ENCODE data around the gene NECTIN1. TPM values are rescaled to one million over a fixed set of nuclear protein-coding genes. Genes with fewer than 3 reads are reported as not detected.

NECTIN1 gene
- total and polyA plus RNA-seq, 7 donors, result 0.42 to 3.5 (median 1.7) TPM

DNA sequence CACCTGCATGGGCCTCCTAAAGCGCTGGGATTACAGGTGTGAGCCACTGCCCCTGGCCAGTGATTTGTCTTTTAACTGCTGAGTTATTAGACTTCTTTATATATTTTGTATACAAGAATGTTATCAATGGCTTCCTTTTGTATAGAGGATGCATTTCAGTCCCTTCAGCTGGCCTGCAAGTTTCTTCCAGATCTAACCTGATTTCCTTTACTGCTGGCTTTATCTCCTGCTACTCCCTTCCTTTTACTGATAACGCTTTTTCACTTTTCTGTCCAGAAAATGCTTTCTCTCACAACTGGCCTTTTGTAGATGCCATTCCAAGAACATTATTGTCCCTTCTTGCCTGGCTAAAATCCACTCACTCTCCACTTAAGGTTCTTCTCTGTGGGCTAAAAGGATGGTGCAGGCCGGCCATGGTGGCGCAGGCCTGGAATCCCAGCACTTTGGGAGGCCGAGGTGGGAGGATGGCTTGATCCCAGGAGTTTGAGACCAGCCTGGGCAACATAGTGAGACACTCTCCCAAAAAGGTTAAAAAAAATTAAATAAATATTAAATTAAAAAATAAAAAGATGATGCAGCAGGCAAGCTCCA is 118.1 kb downstream of the NECTIN1 start:
- Histone ChIP-seq H3K4me3 (no peak overlapping the region), H3K9me3 (no peaks in the 10 kb centered on the region), H3K36me3 (ENCODE audit: insufficient read depth in 1 of 2, low read depth in 1 of 2) (no peaks in the 10 kb centered on the region), H3K4me1 (no peaks in the 10 kb centered on the region), H3K27ac (no peak overlapping the region), H3K27me3 (ENCODE audit: insufficient read depth in 3 of 3, low read length in 2 of 3) (peaks cover 0 to 2% (median 0%) of the 10 kb centered on the region in 3 donors)
- TF ChIP-seq, protein P1, sequence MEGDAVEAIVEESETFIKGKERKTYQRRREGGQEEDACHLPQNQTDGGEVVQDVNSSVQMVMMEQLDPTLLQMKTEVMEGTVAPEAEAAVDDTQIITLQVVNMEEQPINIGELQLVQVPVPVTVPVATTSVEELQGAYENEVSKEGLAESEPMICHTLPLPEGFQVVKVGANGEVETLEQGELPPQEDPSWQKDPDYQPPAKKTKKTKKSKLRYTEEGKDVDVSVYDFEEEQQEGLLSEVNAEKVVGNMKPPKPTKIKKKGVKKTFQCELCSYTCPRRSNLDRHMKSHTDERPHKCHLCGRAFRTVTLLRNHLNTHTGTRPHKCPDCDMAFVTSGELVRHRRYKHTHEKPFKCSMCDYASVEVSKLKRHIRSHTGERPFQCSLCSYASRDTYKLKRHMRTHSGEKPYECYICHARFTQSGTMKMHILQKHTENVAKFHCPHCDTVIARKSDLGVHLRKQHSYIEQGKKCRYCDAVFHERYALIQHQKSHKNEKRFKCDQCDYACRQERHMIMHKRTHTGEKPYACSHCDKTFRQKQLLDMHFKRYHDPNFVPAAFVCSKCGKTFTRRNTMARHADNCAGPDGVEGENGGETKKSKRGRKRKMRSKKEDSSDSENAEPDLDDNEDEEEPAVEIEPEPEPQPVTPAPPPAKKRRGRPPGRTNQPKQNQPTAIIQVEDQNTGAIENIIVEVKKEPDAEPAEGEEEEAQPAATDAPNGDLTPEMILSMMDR (IDR thresholded peaks at IDR 0.05), result no peak
- intact Hi-C loops (cut with DNase I), result no loop called here
- DNase-seq, result no peak
- WGBS, 3 donors, result 97% methylated on average over 5 of the region's 5 CpGs
- ATAC-seq, result no peak

GRCh38 chr11:119608781-119609180 is 120.2 kb downstream of the NECTIN1 start:
- TF ChIP-seq, protein P1 (IDR thresholded peaks at IDR 0.05), result no peak
- H3K27ac ChIP-seq, result no peak overlapping the region
- H3K4me3 ChIP-seq, result no peak overlapping the region
- peaks cover 0 to 9% (median 2%) of the 10 kb centered on the region in 3 donors for H3K27me3 ChIP-seq (ENCODE audit: insufficient read depth in 3 of 3, low read length in 2 of 3)
- ATAC-seq (no peak), DNase-seq (no peak)
- WGBS, 3 donors, result 72 to 82% (median 81%) methylated on average over 4 of the region's 4 CpGs
- no peaks in the 10 kb centered on the region for H3K9me3 ChIP-seq
- H3K36me3 ChIP-seq (ENCODE audit: insufficient read depth in 1 of 2, low read depth in 1 of 2), result no peaks in the 10 kb centered on the region
- intact Hi-C loops (cut with DNase I), result loop anchor here in 1 of 2 donors (5.0 kb wide), 1 partner anchor 314 kb away; no protein-coding TSS in a partner anchor
- H3K4me1 ChIP-seq, result no peaks in the 10 kb centered on the region

GRCh38 chr11:119608201-119608600 is 120.8 kb downstream of the NECTIN1 start:
- DNase-seq (no peak), ATAC-seq (no peak)
- WGBS, 3 donors, result 72 to 82% (median 81%) methylated on average over 6 of the region's 6 CpGs
- no peaks in the 10 kb centered on the region for H3K9me3 ChIP-seq
- no peak overlapping the region for H3K27ac ChIP-seq
- H3K36me3 ChIP-seq (ENCODE audit: insufficient read depth in 1 of 2, low read depth in 1 of 2), result no peaks in the 10 kb centered on the region
- no peaks in the 10 kb centered on the region for H3K4me1 ChIP-seq
- peaks cover 0 to 9% (median 2%) of the 10 kb centered on the region in 3 donors for H3K27me3 ChIP-seq (ENCODE audit: insufficient read depth in 3 of 3, low read length in 2 of 3)
- intact Hi-C loops (cut with DNase I), result loop anchor here in 1 of 2 donors (5.0 kb wide), 1 partner anchor 314 kb away; no protein-coding TSS in a partner anchor
- no peak overlapping the region for H3K4me3 ChIP-seq
- TF ChIP-seq, protein P1 (IDR thresholded peaks at IDR 0.05), result no peak

- H3K4me3 ChIP-seq, result no peak overlapping the region
- no peak overlapping the region for H3K27ac ChIP-seq
- intact Hi-C loops (cut with DNase I), result loop anchor here in 1 of 2 donors (5.0 kb wide), 1 partner anchor 315 kb away; no protein-coding TSS in a partner anchor
- peaks cover 0 to 12% (median 2%) of the 10 kb centered on the region in 3 donors for H3K27me3 ChIP-seq (ENCODE audit: insufficient read depth in 3 of 3, low read length in 2 of 3)
- no peaks in the 10 kb centered on the region for H3K36me3 ChIP-seq (ENCODE audit: insufficient read depth in 1 of 2, low read depth in 1 of 2)
- H3K9me3 ChIP-seq, result no peaks in the 10 kb centered on the region
- 29 to 39% (median 37%) methylated on average over 5 of the region's 5 CpGs for WGBS, 3 donors
- TF ChIP-seq, protein P1 (IDR thresholded peaks at IDR 0.05), result no peak
- H3K4me1 ChIP-seq, result no peaks in the 10 kb centered on the region
- ATAC-seq (no peak), DNase-seq (no peak)
Measured at GRCh38 chr11:119607726-119608125, 121.3 kb downstream of the NECTIN1 start.

Measured in psoas muscle (tissue), 8 donors.